Neuronal stem cell (in vitro differentiated cells): ENCODE data around the gene KCNT2.

Experiments
- DNase-seq: peaks from one replicate; pipeline ENCODE4 v3.0.0-alpha.2; 2013; ENCODE audit warnings: low spot score
- H2AFZ ChIP-seq: one replicate; pipeline ENCODE4 v1.6.1; 2013; ENCODE audit warnings: mild to moderate bottlenecking, low read length, inconsistent platforms
- H2AK5ac ChIP-seq: 2 replicates; pipeline ENCODE4 v1.6.1; 2013; ENCODE audit warnings: low read depth, mild to moderate bottlenecking, inconsistent platforms, low read length, moderate library complexity, mixed read lengths
- H2BK120ac ChIP-seq: 2 replicates; pipeline ENCODE4 v1.6.1; 2013; ENCODE audit warnings: low read depth, mild to moderate bottlenecking, inconsistent platforms, low read length, moderate library complexity, mixed read lengths
- H2BK12ac ChIP-seq: one replicate; pipeline ENCODE4 v1.6.1; 2013; ENCODE audit warnings: low read length, inconsistent platforms
- H2BK15ac ChIP-seq: 2 replicates; pipeline ENCODE4 v1.6.1; 2013; ENCODE audit warnings: mild to moderate bottlenecking, low read length, inconsistent platforms, mixed read lengths
- H2BK5ac ChIP-seq: one replicate; pipeline ENCODE4 v1.6.1; 2013; ENCODE audit warnings: inconsistent platforms, mild to moderate bottlenecking, low read length, moderate library complexity
- H3K14ac ChIP-seq: one replicate; pipeline ENCODE4 v1.6.1; 2013; ENCODE audit warnings: low read length, inconsistent platforms
- H3K18ac ChIP-seq: 2 replicates; pipeline ENCODE4 v1.6.1; 2013; ENCODE audit warnings: low read length, inconsistent platforms
- H3K23ac ChIP-seq: 2 replicates; pipeline ENCODE4 v1.6.1; 2013; ENCODE audit warnings: low read depth, mild to moderate bottlenecking, mixed read lengths, low read length, inconsistent platforms; ENCODE audit not compliant: poor library complexity
- H3K27ac ChIP-seq: replicated peaks from 3 replicates; pipeline ENCODE4 v1.5.1; 2013; ENCODE audit warnings: low read length, inconsistent platforms
- H3K27me3 ChIP-seq, 3 experiments: 2 replicates each; pipeline ENCODE4 v1.6.1; 2013; ENCODE audit warnings: low read length in 3 of 3, mild to moderate bottlenecking in 2 of 3, inconsistent platforms in 1 of 3, low read depth in 1 of 3, mixed read lengths in 1 of 3, moderate library complexity in 1 of 3; ENCODE audit not compliant: control insufficient read depth in 3 of 3, insufficient read depth in 3 of 3
- H3K36me3 ChIP-seq, 2 donors: replicated peaks in 1 of 2; 2 replicates each; pipeline ENCODE4 v1.6.1; 2013; ENCODE audit warnings: low read length in 2 of 2; ENCODE audit not compliant: control insufficient read depth in 2 of 2, insufficient read depth in 2 of 2
- H3K4ac ChIP-seq: 2 replicates; pipeline ENCODE4 v1.6.1; 2013; ENCODE audit warnings: inconsistent platforms, mild to moderate bottlenecking, low read length, moderate library complexity
- H3K4me1 ChIP-seq, 2 donors: 1 replicate in 1 of 2; 2 replicates in 1 of 2; pipeline ENCODE4 v1.6.1; 2013; ENCODE audit warnings: low read length in 2 of 2, low read depth in 1 of 2; ENCODE audit not compliant: control insufficient read depth in 2 of 2, insufficient read depth in 1 of 2
- H3K4me2 ChIP-seq: one replicate; pipeline ENCODE4 v1.6.1; 2013; ENCODE audit warnings: mild to moderate bottlenecking, low read length, inconsistent platforms; ENCODE audit not compliant: insufficient read depth, poor library complexity, severe bottlenecking
- H3K4me3 ChIP-seq, 2 donors: 2 replicates each; pipeline ENCODE4 v1.5.1; 2013; ENCODE audit warnings: low read length in 2 of 2, mild to moderate bottlenecking in 2 of 2, inconsistent platforms in 1 of 2, moderate library complexity in 1 of 2
- H3K79me1 ChIP-seq: one replicate; pipeline ENCODE4 v1.6.1; 2013; ENCODE audit warnings: low read depth, mild to moderate bottlenecking, inconsistent platforms, low read length, moderate library complexity
- H3K9ac ChIP-seq: one replicate; pipeline ENCODE4 v1.6.1; 2013; ENCODE audit warnings: mild to moderate bottlenecking, low read depth, low read length, inconsistent platforms; ENCODE audit not compliant: poor library complexity
- H3K9me3 ChIP-seq, 2 donors: replicated peaks in 1 of 2; 2 replicates each; pipeline versions ENCODE3 to v1.6.1; 2013; ENCODE audit warnings: low read length in 2 of 2, mild to moderate bottlenecking in 2 of 2, inconsistent platforms in 1 of 2, low read depth in 1 of 2, mixed read lengths in 1 of 2, moderate library complexity in 1 of 2; ENCODE audit not compliant: control insufficient read depth in 2 of 2, insufficient read depth in 1 of 2
- H4K8ac ChIP-seq: one replicate; pipeline ENCODE4 v1.6.1; 2013; ENCODE audit warnings: low read depth, mild to moderate bottlenecking, inconsistent platforms, low read length, moderate library complexity
- H4K91ac ChIP-seq: one replicate; pipeline ENCODE4 v1.6.1; 2013; ENCODE audit warnings: low read length, low read depth, mild to moderate bottlenecking, inconsistent platforms; ENCODE audit not compliant: poor library complexity
- WGBS, 2 donors: extraction: QIAGEN DNeasy Blood & Tissue Kit; methylation state at CpG; one replicate each; pipeline ENCODE4 v1.1.7; 2013; ENCODE audit warnings: missing lambda C conversion rate in 2 of 2, mixed read lengths in 1 of 2; ENCODE audit not compliant: insufficient read length in 2 of 2, insufficient replicate concordance in 1 of 2; ENCODE audit errors: extremely low coverage in 2 of 2; 5-methylcytosine and 5-hydroxymethylcytosine counted together
- small RNA-seq: library from polyadenylated mRNA; stranded (forward); fragments of <200 nt; extraction: miRNeasy Mini kit (QIAGEN cat#:217004); gene quantifications from one replicate; pipeline ENCODE3, GENCODE V24; 2013; ENCODE audit not compliant: insufficient read depth

Gene KCNT2

DNA sequence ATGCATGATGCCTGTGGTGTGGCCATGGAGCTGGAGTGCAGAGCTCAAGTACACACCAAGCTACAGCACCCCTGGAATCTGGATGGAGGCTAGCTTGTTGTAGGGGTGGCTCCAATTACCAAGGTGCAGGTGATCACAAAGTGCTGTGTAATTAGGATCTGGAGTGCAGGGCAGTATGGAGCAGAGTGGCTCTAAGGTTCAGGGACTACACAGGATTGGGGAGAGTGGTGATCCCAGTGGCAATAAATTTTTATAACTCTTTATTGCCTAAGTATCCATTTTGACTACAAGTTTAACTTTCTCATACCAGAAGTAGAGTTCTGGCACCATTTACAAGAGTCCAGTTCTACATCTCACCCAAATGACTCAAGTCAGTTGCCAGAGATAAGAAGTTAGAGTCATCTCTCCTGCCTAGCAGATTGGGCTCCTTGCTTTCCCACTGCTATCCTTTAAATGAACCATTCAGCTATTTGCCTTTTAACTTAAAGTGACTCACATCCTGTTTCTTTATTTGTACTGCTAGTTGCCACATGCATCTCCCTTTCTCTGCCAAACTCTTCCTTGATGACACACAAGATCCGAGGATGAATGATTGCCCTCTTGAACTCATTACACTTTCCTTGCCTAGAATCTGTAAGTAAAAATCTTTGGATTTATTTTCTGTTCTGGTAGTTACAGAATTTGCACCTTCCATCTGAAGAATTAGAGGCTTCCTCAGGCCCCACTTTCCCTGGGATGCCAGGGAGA is 427.2 kb downstream of the KCNT2 start:
- no peak for DNase-seq
- Histone ChIP-seq H3K27me3 (no peaks in the 10 kb centered on the region), H3K4me1 (no peaks in the 10 kb centered on the region), H2BK12ac (no peak overlapping the region), H3K4me2 (no peak overlapping the region), H3K79me1 (no peaks in the 10 kb centered on the region), H3K36me3 (no peaks in the 10 kb centered on the region), H3K9me3 (no peaks in the 10 kb centered on the region), H3K9ac (no peak overlapping the region), H2BK5ac (no peak overlapping the region), H3K27ac (no peak overlapping the region), H3K14ac (no peak overlapping the region), H3K18ac (peak overlapping the region; percentile 13), H4K8ac (no peak overlapping the region), H2AFZ (peak overlapping the region; percentile 74), H2AK5ac (no peak overlapping the region), H3K23ac (no peak overlapping the region), H3K4me3 (no peak overlapping the region), H4K91ac (no peak overlapping the region), H2BK15ac (no peak overlapping the region), H2BK120ac (no peak overlapping the region), H3K4ac (no peak overlapping the region)
- no CpG with 5 or more reads among the region's 1 CpG for WGBS, 2 donors

- Histone ChIP-seq H3K4me1 (no peaks in the 10 kb centered on the region), H3K9me3 (no peaks in the 10 kb centered on the region), H3K36me3 (no peaks in the 10 kb centered on the region), H2BK15ac (no peak overlapping the region), H3K27ac (no peak overlapping the region), H3K4ac (no peak overlapping the region), H3K4me2 (no peak overlapping the region), H2BK12ac (no peak overlapping the region), H3K4me3 (no peak overlapping the region), H3K18ac (no peak overlapping the region), H3K9ac (no peak overlapping the region), H4K91ac (no peak overlapping the region), H2BK5ac (no peak overlapping the region), H3K14ac (no peak overlapping the region), H4K8ac (no peak overlapping the region), H3K79me1 (no peaks in the 10 kb centered on the region), H3K23ac (no peak overlapping the region), H2BK120ac (no peak overlapping the region), H2AK5ac (no peak overlapping the region), H2AFZ (no peak overlapping the region), H3K27me3 (no peaks in the 10 kb centered on the region)
- WGBS, 2 donors, result no CpG with 5 or more reads among the region's 3 CpGs
- no peak for DNase-seq
Observed at GRCh38 chr1:196178083-196178635, 430.1 kb downstream of the KCNT2 start.

Small RNAs within 50 kb of the gene (small RNA-seq; reads per million reads assigned to genes)
- 3.5 reads per million for gene MIR4735
